ENCODE data around the gene PIGU. TPM values are rescaled to one million over a fixed set of nuclear protein-coding genes. Genes with fewer than 3 reads are reported as not detected.

Gene PIGU
- total and polyA plus RNA-seq, 2 donors (not counting 3 experiments of a cell fraction or from before 2014, with no cell fraction given) = 20.3 to 81.8 TPM

- dilution Hi-C loops (cut with MboI; ENCODE audit: extremely low pct_ligation_motif_present, low sequenced_read_pairs) = no loop called here
- H3K9ac ChIP-seq (replicated peaks; ENCODE audit: extremely low read depth, insufficient read depth, low read length) = no peak overlapping the region
- no peaks in the 10 kb centered on the region for H3K4me1 ChIP-seq (ENCODE audit: control insufficient read depth, extremely low read depth, insufficient read depth, low read length)
- H3K9me1 ChIP-seq (replicated peaks; ENCODE audit: control insufficient read depth, extremely low read depth, insufficient read depth, low read length) = no peaks in the 10 kb centered on the region
- H3K4me2 ChIP-seq (ENCODE audit: insufficient read depth, low read length) = no peak overlapping the region
- H3K9me3 ChIP-seq (replicated peaks; ENCODE audit: control insufficient read depth, insufficient read depth, low read length) = no peaks in the 10 kb centered on the region
- no peak for TF ChIP-seq MAX (IDR thresholded peaks at IDR 0.05; ENCODE audit: insufficient read depth, insufficient read length)
- no peak for TF ChIP-seq JUN (IDR thresholded peaks at IDR 0.05; ENCODE audit: borderline replicate concordance, insufficient read depth, insufficient read length, low read depth)
- TF ChIP-seq POLR2AphosphoS5 (IDR thresholded peaks at IDR 0.05; ENCODE audit: insufficient read depth, low read depth, low read length) = no peak
- no peak for TF ChIP-seq GATA2 (IDR thresholded peaks at IDR 0.05; ENCODE audit: insufficient read depth, insufficient read length, low read depth, low read length)
- no peak for TF ChIP-seq POLR2A (IDR thresholded peaks at IDR 0.05; ENCODE audit: low read depth, low read length)
- no peak for TF ChIP-seq CTCF (IDR thresholded peaks at IDR 0.05; ENCODE audit: extremely low read depth in 1 of 2, insufficient read depth in 1 of 2, low read depth in 1 of 2, low read length in 2 of 2)
- TF ChIP-seq MYC (IDR thresholded peaks at IDR 0.05; ENCODE audit: low read depth, low read length) = no peak
- TF ChIP-seq FOS (IDR thresholded peaks at IDR 0.05; ENCODE audit: borderline replicate concordance, insufficient read depth, low read length) = no peak
- no peak for TF ChIP-seq EZH2 (IDR thresholded peaks at IDR 0.05; ENCODE audit: borderline replicate concordance, low read depth, low read length, severe bottlenecking)
- no peak overlapping the region for H3K27ac ChIP-seq (ENCODE audit: insufficient read depth, low read depth, low read length)
- no peak overlapping the region for H2AFZ ChIP-seq (ENCODE audit: low read depth, low read length)
- intact Hi-C loops (cut with micrococcal nuclease) = no loop called here
- no TSS peak for BruUV-seq (replicated peaks)
- H3K36me3 ChIP-seq (ENCODE audit: control insufficient read depth in 2 of 2, extremely low read depth in 1 of 2, insufficient read depth in 2 of 2, low read length in 2 of 2) = peaks cover 0 to 2% of the 10 kb centered on the region in 2 experiments
- no peaks in the 10 kb centered on the region for H4K20me1 ChIP-seq (replicated peaks; ENCODE audit: control insufficient read depth, extremely low read depth, insufficient read depth, low read length)
- FAIRE-seq = no peak
- H3K27me3 ChIP-seq (ENCODE audit: control insufficient read depth in 2 of 2, insufficient read depth in 2 of 2, low read length in 2 of 2) = no peaks in the 10 kb centered on the region
- no peaks in the 10 kb centered on the region for H3K79me2 ChIP-seq (ENCODE audit: control insufficient read depth, insufficient read depth, low read length)
- ChIA-PET CTCF (interaction anchor here (1.4 kb wide), 1 partner anchor 133 kb away, joined by 3 read pairs; no protein-coding TSS in a partner anchor), POLR2A (no interaction called here)
- no peak for DNase-seq (ENCODE audit: low read depth, low spot score)
- H3K4me3 ChIP-seq (replicated peaks in 1 of 3; ENCODE audit: insufficient read depth in 1 of 3, low read depth in 1 of 3, low read length in 3 of 3) = no peak overlapping the region
Measured at GRCh38 chr20:34636648-34637047, 40.2 kb downstream of the PIGU start.

Measured in endothelial cell of umbilical vein (primary cell).